Measurements from ENCODE around the gene REPIN1.

- TF ChIP-seq CTCF (IDR thresholded peaks at IDR 0.05): no peak
- no peak for TF ChIP-seq POLR2A (IDR thresholded peaks at IDR 0.05)
These were observed 44.2 kb downstream of the REPIN1 start for GRCh38 chr7:150412518-150413488.
